Fibroblast of lung (primary cell): ENCODE data around the gene MAGED4.

Experiments used
- CTCF ChIP-seq, 2 donors: IDR thresholded peaks in 1 of 2; conservative IDR thresholded peaks in 1 of 2; 1 replicate in 1 of 2; 2 replicates in 1 of 2; pipeline ENCODE4 v1.5.1; 2011 to 2012; ENCODE audit warnings: low read length in 2 of 2, control low read depth in 1 of 2, inconsistent platforms in 1 of 2, low read depth in 1 of 2, mild to moderate bottlenecking in 1 of 2
- EZH2 ChIP-seq: IDR thresholded peaks from 2 replicates; pipeline ENCODE4 v1.5.1; 2012; ENCODE audit warnings: low read length, control low read depth, mild to moderate bottlenecking; ENCODE audit errors: missing control alignments

GRCh38 chrX:52220936-52221335 lies 36.2 kb downstream of the MAGED4 start:
- TF ChIP-seq EZH2 (no peak), CTCF (conservative IDR thresholded peaks at IDR 0.05 in 1 of 2, IDR thresholded peaks at IDR 0.05 in 1 of 2; ENCODE audit: low read depth in 1 of 2, low read length in 2 of 2) (no peak)
